GM21367 (cell line): ENCODE data around the gene PKDCC.
"Not testable (repeated sequence)": the region's sequence is repeated elsewhere in the genome, so short reads cannot be mapped to it uniquely, and the experiment has no call there.

Source experiments
- ATAC-seq: cut with Tn5 transposase; IDR thresholded peaks from one replicate; pipeline ENCODE4 v1.9.1; 2021; ENCODE audit not compliant: unreplicated experiment

Gene PKDCC

GRCh38 chr2:42060718-42061619, 13.1 kb downstream of the PKDCC start:
- ATAC-seq: no peak

- no peak for ATAC-seq
Observed at GRCh38 chr2:42061839-42062238, 14.0 kb downstream of the PKDCC start.

- ATAC-seq: no peak
Observed at GRCh38 chr2:42063431-42064171, 15.8 kb downstream of the PKDCC start.

GRCh38 chr2:42064417-42064942, 16.7 kb downstream of the PKDCC start:
- ATAC-seq: no peak

GRCh38 chr2:42065753-42066152, 17.9 kb downstream of the PKDCC start:
- not testable (repeated sequence) for ATAC-seq

GRCh38 chr2:42067001-42067400, 19.2 kb downstream of the PKDCC start:
- not testable (repeated sequence) for ATAC-seq

GRCh38 chr2:42067521-42067920, 19.7 kb downstream of the PKDCC start:
- ATAC-seq: no peak

GRCh38 chr2:42068571-42069178, 20.9 kb downstream of the PKDCC start:
- ATAC-seq: no peak

GRCh38 chr2:42069568-42069967, 21.7 kb downstream of the PKDCC start:
- ATAC-seq: no peak

GRCh38 chr2:42071791-42072190, 24.0 kb downstream of the PKDCC start:
- no peak for ATAC-seq

- ATAC-seq: no peak
Observed at GRCh38 chr2:42072349-42073118, 24.7 kb downstream of the PKDCC start.

GRCh38 chr2:42073739-42074503, 26.1 kb downstream of the PKDCC start:
- ATAC-seq: no peak

- ATAC-seq: no peak
Observed at GRCh38 chr2:42074661-42075060, 26.8 kb downstream of the PKDCC start.

GRCh38 chr2:42076357-42077225, 28.8 kb downstream of the PKDCC start:
- ATAC-seq: no peak

- no peak for ATAC-seq
Observed at GRCh38 chr2:42077343-42077742, 29.5 kb downstream of the PKDCC start.

GRCh38 chr2:42079737-42080287, 32.0 kb downstream of the PKDCC start:
- ATAC-seq: no peak

- ATAC-seq: not testable (repeated sequence)
Observed at GRCh38 chr2:42081151-42081550, 33.3 kb downstream of the PKDCC start.

- ATAC-seq: no peak
Observed at GRCh38 chr2:42082016-42082415, 34.2 kb downstream of the PKDCC start.

GRCh38 chr2:42084231-42084671, 36.4 kb downstream of the PKDCC start:
- no peak for ATAC-seq
